Subcutaneous abdominal adipose tissue (tissue), 5 donors: ENCODE measurements around the gene CBFA2T2.

ENCODE experiments used
- H3K27ac ChIP-seq: one replicate; pipeline ENCODE4 v1.7.0; 2013; ENCODE audit warnings: low read depth, mild to moderate bottlenecking, inconsistent platforms, low read length, moderate library complexity
- H3K27me3 ChIP-seq, 5 donors: one replicate each; pipeline ENCODE4 v1.7.0; 2013; ENCODE audit warnings: low read length in 5 of 5, inconsistent platforms in 1 of 5; ENCODE audit not compliant: control insufficient read depth in 5 of 5, insufficient read depth in 4 of 5
- H3K36me3 ChIP-seq, 5 donors: one replicate each; pipeline ENCODE4 v1.7.0; 2013; ENCODE audit warnings: low read length in 5 of 5; ENCODE audit not compliant: control insufficient read depth in 5 of 5, insufficient read depth in 5 of 5
- H3K4me1 ChIP-seq, 5 donors: one replicate each; pipeline ENCODE4 v1.7.0; 2013; ENCODE audit warnings: low read length in 5 of 5, mild to moderate bottlenecking in 3 of 5, moderate library complexity in 1 of 5; ENCODE audit not compliant: control insufficient read depth in 5 of 5, insufficient read depth in 5 of 5
- H3K4me3 ChIP-seq, 5 donors: one replicate each; pipeline ENCODE4 v1.7.0; 2013; ENCODE audit warnings: low read length in 5 of 5, low read depth in 1 of 5
- H3K9ac ChIP-seq, 5 donors: one replicate each; pipeline ENCODE4 v1.7.0; 2013; ENCODE audit warnings: low read length in 5 of 5, mild to moderate bottlenecking in 4 of 5, moderate library complexity in 3 of 5
- H3K9me3 ChIP-seq, 5 donors: one replicate each; pipeline ENCODE4 v1.7.0; 2013; ENCODE audit warnings: low read length in 5 of 5; ENCODE audit not compliant: control insufficient read depth in 5 of 5
- donor health status: healthy.
- donor health status: healthy.
- donor health status: healthy.
- donor health status: healthy.
- donor health status: healthy.

CBFA2T2 gene

DNA sequence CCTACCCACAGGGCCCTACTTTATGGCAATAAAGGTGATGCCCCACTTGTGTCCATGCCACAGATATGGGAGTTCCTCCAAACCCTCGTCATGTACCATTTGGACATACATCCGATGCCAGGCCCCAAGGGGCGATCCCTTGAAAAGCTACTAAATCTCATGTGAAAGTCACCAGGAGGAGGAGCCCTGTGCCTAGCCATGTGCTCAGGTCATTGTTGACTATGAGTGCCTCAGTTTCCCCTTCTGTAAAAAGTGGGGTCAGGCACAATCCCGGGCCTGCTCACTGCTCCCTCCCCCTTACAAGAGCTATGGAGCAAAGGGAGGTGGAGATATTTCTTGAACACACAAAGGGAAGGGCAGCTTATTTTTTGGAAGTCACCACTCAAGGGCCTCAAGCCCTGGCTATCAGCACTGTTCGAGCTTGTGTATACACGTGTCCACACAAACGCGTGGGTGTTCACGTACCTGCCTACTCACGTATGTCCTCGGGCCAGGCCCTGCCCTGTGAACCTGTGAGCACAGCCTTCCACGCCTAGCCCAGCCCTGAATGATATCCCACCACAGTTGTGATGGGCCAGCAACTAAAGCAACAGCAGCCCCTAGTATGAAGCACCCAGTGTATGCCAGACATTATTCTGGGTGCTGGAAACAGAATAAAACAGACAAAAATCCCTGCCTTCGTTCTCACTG lies 178.7 kb downstream of the CBFA2T2 start:
- Histone ChIP-seq H3K9me3 (no peaks in the 10 kb centered on the region), H3K27me3 (no peaks in the 10 kb centered on the region), H3K4me3 (peak overlapping the region in 1 of 5 donors; percentile 73), H3K4me1 (peaks cover 3 to 54% (median 50%) of the 10 kb centered on the region in 5 donors), H3K27ac (no peak overlapping the region), H3K36me3 (peaks cover 0 to 29% (median 14%) of the 10 kb centered on the region in 5 donors), H3K9ac (peak overlapping the region in 2 of 5 donors; percentile 17 to 31)

DNA sequence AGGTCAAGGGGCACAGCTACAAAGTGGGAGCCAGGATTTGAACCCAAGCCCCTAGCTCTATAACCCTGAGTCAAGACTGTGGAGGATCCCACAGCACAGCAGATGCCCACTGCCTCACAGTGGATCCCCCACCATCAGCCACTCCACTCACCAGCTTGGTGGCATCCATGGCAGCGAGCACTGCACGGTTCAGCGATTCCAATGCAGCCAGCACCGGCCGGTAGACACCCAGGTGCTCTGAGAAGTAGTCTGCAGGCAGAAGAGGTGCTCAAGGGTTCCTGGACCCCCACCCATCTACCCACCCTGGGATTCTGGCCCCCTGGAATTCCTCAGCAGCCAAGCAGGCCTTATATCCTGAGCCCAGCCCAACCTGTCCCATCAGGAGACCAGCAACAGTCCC lies 179.3 kb downstream of the CBFA2T2 start:
- H3K9ac ChIP-seq: no peak overlapping the region
- H3K27ac ChIP-seq: no peak overlapping the region
- H3K36me3 ChIP-seq: peaks cover 0 to 29% (median 14%) of the 10 kb centered on the region in 5 donors
- H3K4me3 ChIP-seq: no peak overlapping the region
- peaks cover 0 to 52% (median 48%) of the 10 kb centered on the region in 5 donors for H3K4me1 ChIP-seq
- no peaks in the 10 kb centered on the region for H3K27me3 ChIP-seq
- no peaks in the 10 kb centered on the region for H3K9me3 ChIP-seq

DNA sequence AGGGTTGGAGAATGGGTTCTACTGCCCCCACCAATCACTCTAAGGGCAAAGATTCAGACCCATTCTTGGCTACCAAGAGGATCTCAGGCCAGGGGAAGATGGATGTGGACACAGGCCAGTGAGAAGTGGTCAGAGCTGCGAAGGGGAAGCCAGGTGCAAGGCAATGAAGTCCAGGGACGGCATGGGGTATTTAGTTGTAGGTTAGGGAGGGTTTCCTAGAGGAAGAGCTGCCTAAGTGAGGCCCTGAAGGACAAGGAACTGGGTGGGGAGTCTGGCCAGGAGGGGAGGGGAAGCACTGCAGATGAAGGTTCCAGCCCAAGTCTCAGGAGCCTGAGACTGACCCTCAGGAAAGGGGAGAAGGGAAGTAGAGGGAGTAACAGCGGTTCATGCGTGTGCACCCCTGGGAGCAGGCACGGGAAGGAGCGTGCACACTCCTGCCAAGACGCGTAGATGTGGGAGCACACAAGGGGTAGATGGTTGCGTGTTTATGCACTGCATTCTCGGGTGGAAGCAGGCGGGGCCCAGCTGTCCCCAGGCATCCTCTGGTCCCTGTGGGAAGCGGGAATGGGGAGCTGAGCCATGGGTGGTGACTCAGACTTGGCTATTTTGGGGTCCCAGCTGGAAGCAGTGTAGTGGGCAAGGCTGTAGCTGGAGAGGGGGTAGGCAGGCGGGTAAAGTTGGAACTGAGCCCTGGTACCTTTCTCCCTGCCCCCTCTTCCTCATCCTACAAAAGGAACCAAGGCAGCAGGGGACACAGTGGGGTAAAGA lies 180.2 kb downstream of the CBFA2T2 start:
- H3K4me1 ChIP-seq: peaks cover 2 to 57% (median 53%) of the 10 kb centered on the region in 5 donors
- H3K27ac ChIP-seq: no peak overlapping the region
- no peak overlapping the region for H3K4me3 ChIP-seq
- H3K9ac ChIP-seq: no peak overlapping the region
- H3K27me3 ChIP-seq: no peaks in the 10 kb centered on the region
- H3K9me3 ChIP-seq: no peaks in the 10 kb centered on the region
- H3K36me3 ChIP-seq: peaks cover 0 to 29% (median 14%) of the 10 kb centered on the region in 5 donors

DNA sequence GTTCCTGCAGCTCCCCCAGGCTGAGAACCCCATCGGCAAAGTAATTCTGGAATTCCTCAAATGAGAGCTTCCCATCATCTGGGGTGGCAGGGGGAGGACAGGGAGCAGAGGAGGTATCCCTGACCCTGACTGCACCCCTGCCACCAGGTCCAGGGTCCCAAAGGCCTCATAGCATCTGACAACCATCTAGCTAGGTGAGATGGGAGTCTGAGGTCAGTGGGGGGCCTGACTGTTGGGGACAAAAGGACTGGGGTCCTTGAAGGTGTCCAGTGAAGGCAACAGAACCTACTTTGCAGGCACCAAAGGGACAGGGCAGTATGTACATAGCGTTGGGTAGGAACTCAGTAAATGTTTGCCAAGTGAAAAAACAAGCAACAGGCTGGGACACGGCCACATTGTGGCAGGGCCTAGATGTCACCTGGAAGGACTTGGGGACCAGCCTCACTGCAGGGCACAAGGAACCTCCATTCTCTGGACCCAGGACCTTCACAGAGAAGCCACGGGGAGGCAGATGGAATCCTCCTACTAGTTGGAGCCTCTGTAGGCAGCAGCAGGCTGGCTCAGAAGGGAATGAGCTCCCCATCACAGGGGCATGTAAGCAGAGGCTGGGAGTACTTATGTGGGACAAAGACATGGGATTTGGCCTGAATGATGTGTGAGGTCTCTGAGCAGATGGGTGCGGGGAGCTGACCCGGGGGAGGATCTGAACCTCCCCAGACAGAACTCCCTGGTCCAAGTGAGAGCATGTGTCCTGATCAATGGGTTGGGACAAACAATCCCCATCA lies 181.0 kb downstream of the CBFA2T2 start:
- no peaks in the 10 kb centered on the region for H3K27me3 ChIP-seq
- H3K9ac ChIP-seq: peak overlapping the region in 1 of 5 donors; percentile 50
- H3K9me3 ChIP-seq: no peaks in the 10 kb centered on the region
- no peak overlapping the region for H3K4me3 ChIP-seq
- H3K36me3 ChIP-seq: peaks cover 0 to 29% (median 14%) of the 10 kb centered on the region in 5 donors
- peaks cover 9 to 65% (median 61%) of the 10 kb centered on the region in 5 donors for H3K4me1 ChIP-seq
- no peak overlapping the region for H3K27ac ChIP-seq

DNA sequence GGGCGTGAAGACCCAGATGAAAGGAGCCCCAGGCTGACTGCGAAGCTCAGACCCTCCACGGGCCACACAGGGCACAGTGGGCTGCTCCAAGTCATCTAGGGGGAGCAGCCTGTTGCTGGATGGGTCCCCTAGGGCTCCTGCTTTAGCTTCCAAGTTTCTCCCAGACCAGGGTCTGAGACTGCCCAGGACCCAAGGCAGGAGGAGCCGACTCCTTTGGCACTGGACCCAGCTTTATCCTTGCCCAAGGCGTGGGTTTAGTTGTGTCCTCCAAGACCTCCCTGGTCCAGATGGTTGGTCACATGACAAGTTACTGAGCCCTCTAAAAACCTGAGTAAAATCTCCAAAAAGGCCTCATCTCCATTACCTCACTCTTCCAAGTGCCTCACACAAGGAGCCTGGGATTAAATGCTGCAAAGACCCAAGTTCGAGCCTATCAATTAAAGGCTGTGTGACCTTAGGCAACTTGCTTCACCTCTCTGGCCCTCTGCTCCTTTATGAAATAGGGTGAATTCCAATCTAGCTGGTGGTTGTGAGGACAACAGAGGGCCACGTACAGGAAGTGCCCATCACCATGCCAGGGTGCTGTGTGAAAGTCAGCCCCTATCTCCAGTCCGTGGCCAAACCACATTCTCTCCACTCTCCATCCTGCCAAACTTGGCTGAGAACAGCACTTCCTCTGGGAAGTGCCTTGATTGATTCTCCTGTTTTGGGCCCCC lies 181.8 kb downstream of the CBFA2T2 start:
- H3K4me1 ChIP-seq: peaks cover 11 to 65% (median 62%) of the 10 kb centered on the region in 5 donors
- no peak overlapping the region for H3K4me3 ChIP-seq
- H3K9me3 ChIP-seq: no peaks in the 10 kb centered on the region
- H3K9ac ChIP-seq: no peak overlapping the region
- no peaks in the 10 kb centered on the region for H3K27me3 ChIP-seq
- no peak overlapping the region for H3K27ac ChIP-seq
- H3K36me3 ChIP-seq: peaks cover 0 to 29% (median 14%) of the 10 kb centered on the region in 5 donors

DNA sequence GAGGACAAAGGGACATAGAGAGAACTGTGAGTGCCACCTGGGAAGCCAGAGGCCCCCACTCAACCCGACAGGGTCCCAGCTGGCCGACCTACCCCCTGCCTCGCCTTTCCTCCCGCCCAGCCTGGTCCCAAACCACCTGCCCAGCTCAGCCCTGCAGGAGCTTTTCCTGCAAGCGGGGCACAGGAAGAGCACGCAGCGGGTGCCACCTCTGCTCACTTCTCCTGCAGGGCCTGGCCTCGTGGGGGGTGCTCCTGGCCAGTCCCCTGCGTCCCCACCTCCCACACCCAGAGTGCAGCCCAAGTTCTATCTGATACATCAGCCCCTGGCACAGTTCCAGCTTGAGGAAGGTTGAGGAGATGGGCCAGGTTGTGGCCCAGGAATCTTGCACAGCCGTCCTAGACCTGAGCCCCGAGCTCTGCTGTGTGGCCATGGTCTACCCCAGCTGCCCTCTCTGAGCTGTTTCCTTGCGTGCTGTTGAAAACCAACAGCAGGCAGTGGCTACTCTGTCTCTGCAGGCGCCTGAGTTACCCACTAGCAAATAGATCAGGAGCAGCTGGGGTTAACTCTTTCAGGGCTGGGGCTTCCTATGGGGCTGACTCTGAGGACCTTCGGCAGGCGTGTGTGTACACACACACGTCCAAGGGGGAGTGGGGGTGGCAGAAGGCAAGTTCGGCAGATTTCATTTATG lies 182.7 kb downstream of the CBFA2T2 start:
- H3K4me1 ChIP-seq: peaks cover 14 to 64% (median 60%) of the 10 kb centered on the region in 5 donors

DNA sequence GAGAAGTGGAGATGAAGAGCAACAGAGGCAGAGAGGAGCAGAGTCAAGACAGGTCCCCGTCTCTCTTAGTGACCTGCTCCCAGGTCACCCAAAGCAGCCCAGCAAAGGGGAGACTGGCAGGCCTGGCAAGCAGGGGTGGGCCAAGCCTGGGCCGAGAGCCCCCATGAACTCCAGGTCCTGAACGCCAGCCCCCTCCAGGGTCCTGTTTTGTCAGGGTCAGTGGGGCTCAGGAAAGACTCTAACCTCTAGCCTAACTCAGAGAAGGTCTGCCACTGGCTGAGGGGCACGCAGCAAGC lies 183.2 kb downstream of the CBFA2T2 start:
- Histone ChIP-seq H3K4me1 (peaks cover 14 to 64% (median 59%) of the 10 kb centered on the region in 5 donors), H3K36me3 (peaks cover 0 to 29% (median 14%) of the 10 kb centered on the region in 5 donors), H3K9me3 (no peaks in the 10 kb centered on the region), H3K9ac (peak overlapping the region in 4 of 5 donors; percentile 57 to 84 (median 73)), H3K27me3 (no peaks in the 10 kb centered on the region), H3K4me3 (peak overlapping the region; percentile 62 to 77 (median 75)), H3K27ac (no peak overlapping the region)

More for the DNA sequence above, 182.7 kb downstream of the CBFA2T2 start:
- peaks cover 0 to 29% (median 14%) of the 10 kb centered on the region in 5 donors for H3K36me3 ChIP-seq
- H3K4me3 ChIP-seq: peak overlapping the region in 4 of 5 donors; percentile 62 to 77 (median 76)
- H3K9ac ChIP-seq: peak overlapping the region in 4 of 5 donors; percentile 47 to 84 (median 73)
- H3K27ac ChIP-seq: no peak overlapping the region
- H3K9me3 ChIP-seq: no peaks in the 10 kb centered on the region
- no peaks in the 10 kb centered on the region for H3K27me3 ChIP-seq

DNA sequence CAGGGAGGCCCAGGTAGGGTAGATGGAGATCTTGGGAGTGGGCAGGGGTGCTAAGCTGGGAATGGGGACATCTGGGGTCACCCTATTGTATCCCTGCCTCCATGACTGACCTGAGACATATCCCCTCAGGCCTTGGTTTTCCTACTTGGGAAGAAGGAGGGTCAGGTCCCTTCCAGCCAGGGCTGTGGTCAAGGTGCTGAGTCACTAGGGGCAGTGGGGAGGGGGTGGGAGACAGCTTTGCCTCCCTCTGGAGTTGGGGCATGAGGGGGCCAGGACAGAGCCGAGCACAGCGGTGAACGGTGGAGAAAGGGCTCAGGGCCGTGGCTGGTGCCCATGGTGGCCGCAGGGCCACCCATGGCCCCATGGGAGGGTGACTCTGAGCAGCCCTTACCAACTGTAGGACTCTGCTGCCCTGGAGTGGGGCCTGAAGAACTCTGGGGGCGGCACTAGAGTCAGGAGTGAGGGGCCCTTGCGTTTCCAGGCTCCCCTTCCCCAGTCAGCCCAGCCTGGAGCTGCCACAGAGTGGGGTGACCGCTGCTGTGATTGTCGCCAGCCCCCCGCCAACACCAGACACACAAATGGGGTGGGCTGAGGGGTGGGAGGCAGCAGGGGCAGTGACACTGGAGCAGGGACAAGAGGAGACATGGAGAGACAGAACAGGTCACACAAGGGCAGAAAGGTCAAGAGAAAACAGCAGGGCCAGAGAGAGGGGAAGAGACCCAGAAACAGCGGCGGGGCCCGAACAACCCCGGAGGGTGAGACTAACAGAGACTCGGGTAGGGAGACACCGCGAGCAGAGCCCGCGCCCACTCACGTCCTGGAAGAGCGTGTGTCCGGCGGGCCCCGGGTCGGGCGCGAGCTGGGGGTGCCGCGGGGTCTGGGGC lies 183.8 kb downstream of the CBFA2T2 start:
- Histone ChIP-seq H3K9ac (peak overlapping the region; percentile 57 to 84 (median 70)), H3K27me3 (no peaks in the 10 kb centered on the region), H3K36me3 (peaks cover 0 to 26% (median 13%) of the 10 kb centered on the region in 5 donors), H3K9me3 (no peaks in the 10 kb centered on the region), H3K27ac (no peak overlapping the region), H3K4me1 (peaks cover 16 to 65% (median 60%) of the 10 kb centered on the region in 5 donors), H3K4me3 (peak overlapping the region; percentile 62 to 77 (median 75))
